Measurements from ENCODE around the gene GLIPR1.
"Not testable (repeated sequence)": the region's sequence is repeated elsewhere in the genome, so short reads cannot be mapped to it uniquely, and the experiment has no call there.

GLIPR1 gene

DNA sequence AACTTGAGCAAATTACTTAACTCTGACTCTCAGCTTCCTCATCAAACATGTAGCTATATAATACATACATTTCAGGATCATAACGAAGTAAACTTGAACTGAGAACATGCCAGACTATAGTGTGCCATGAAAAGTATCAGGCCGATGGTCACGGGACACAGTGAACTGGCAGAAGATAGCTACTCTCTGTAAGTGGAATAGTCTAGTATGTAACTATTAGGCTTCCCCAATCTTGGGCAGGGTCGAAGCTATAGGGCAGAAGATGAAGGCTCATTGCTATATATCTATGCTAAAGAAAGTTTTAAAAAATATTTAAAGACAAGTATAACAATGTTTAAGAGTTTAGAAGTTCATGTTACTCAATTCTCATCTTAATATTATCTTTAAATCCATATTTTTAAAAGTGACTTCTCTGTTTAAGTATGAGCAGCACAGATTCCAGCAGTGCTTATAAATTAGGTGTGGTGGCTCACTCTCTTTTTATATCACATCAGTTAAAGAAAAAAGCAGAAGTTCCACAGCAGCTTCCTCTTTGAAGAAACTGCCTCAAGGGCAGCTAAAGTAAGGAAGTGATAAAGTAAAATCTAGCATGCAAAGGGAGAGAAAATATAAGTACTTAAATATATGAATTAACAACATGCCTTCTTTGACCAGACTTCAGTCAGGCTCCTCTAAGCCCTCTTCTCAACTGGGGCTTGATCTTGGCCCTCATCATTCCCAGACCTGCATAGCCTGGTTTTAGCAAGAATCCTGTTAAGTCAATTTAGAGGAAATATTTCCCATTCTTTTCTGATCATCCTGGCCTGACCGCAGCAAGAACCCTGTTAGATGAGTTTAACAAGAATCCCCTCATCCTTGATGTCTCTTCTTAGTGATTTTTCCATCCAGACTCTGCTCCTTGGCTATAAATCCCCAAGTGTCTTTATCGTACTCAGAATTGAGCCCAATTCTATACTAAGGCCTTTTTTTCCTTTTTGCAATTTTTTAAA, 8.4 kb upstream of the GLIPR1 start:
- peak; percentile 92 for DNase-seq
- in situ Hi-C loops (cut with MboI; ENCODE audit: low pct_unique_long_range_greater_than_20kb, low sequenced_read_pairs), result no loop called here

- DNase-seq, result no peak
- in situ Hi-C loops (cut with MboI; ENCODE audit: low pct_unique_long_range_greater_than_20kb, low sequenced_read_pairs), result no loop called here
Observed at GRCh38 chr12:75474116-75474515, 6.4 kb upstream of the GLIPR1 start.

GRCh38 chr12:75476071-75476470, 4.5 kb upstream of the GLIPR1 start:
- no peak for DNase-seq
- in situ Hi-C loops (cut with MboI; ENCODE audit: low pct_unique_long_range_greater_than_20kb, low sequenced_read_pairs), result no loop called here

DNA sequence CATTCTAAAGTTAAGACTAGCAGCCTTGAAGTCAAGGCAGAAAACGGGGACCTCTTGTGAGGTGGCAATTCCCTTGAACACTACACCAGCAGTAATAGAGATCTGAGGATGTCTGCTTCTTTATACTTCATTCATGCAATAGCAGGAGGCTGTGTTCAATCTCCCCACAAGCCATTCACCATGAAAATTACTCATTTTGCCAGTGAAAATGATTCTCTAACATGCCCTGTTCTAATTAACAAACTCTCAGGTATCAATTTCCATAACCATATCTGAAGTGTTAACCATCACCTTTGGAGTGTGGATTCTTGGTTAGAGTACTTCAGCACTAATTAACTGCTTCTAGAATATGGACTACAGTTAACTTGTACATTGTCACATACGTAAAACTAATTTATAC, 3.4 kb upstream of the GLIPR1 start:
- in situ Hi-C loops (cut with MboI; ENCODE audit: low pct_unique_long_range_greater_than_20kb, low sequenced_read_pairs), result no loop called here
- no peak for DNase-seq

GRCh38 chr12:75478116-75478794, 2.3 kb upstream of the GLIPR1 start:
- DNase-seq, result peak; percentile 87

GRCh38 chr12:75479963-75480461, 543 bp upstream of the GLIPR1 start:
- no peak for DNase-seq
- in situ Hi-C loops (cut with MboI; ENCODE audit: low pct_unique_long_range_greater_than_20kb, low sequenced_read_pairs), result no loop called here

More at GRCh38 chr12:75478116-75478794, 2.3 kb upstream of the GLIPR1 start:
- in situ Hi-C loops (cut with MboI; ENCODE audit: low pct_unique_long_range_greater_than_20kb, low sequenced_read_pairs), result no loop called here

DNA sequence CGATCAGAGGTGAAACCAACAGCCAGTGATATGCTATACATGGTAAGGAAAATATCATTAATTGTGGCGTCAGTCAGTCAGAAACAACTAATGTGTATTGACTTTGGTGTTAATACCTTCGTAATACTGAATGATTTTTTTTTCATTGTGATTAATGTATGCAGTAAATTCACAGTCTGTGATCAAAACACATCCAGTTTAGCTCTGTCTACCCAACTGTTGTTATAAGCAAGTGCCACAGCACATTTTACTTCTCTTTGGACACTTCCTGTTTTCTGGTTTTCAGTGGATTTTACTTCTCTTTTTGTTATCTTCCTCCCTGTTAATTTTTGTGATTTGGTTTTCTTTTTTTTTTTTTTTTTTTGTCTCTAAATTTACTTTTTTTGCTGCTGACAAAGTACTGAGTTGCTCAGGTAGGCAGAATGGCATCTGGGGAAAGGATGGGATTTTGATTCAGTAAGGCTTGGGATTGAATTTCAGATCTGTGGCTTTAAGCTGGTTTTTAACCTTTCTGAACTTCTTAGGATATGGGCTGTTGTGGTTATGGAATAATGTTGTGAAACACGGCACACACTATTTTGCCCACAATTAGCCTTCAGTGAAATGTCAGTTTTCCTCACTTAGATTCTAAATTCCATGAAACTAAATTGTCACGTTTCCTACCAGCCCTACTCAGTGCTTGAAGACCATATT, 604 bp downstream of the GLIPR1 start:
- in situ Hi-C loops (cut with MboI; ENCODE audit: low pct_unique_long_range_greater_than_20kb, low sequenced_read_pairs), result no loop called here
- peak; percentile 86 for DNase-seq

GRCh38 chr12:75481774-75482173, 1.2 kb downstream of the GLIPR1 start:
- DNase-seq, result peak; percentile 62
- in situ Hi-C loops (cut with MboI; ENCODE audit: low pct_unique_long_range_greater_than_20kb, low sequenced_read_pairs), result no loop called here

GRCh38 chr12:75482646-75483045, 2.1 kb downstream of the GLIPR1 start:
- DNase-seq, result peak; percentile 38
- in situ Hi-C loops (cut with MboI; ENCODE audit: low pct_unique_long_range_greater_than_20kb, low sequenced_read_pairs), result no loop called here

DNA sequence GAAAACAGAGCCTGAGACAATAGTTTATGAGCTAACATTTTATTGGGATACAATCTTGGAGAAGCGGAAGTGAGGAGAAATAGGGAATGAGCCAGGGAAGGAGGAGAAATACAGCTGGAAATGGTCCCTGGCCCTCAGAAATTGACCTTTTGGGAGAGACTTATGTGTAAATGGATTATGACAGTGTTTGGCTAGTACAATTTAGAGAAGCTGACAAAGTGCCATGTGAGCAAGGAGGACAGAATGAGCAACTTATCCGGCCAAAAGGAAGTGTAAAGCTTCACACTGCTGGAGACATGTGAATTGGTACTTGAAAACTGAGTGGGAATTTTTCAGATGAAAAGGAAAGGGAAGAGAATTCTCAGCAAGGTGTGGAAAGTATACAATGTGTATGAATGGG, 2.9 kb downstream of the GLIPR1 start:
- DNase-seq, result no peak
- in situ Hi-C loops (cut with MboI; ENCODE audit: low pct_unique_long_range_greater_than_20kb, low sequenced_read_pairs), result no loop called here

- DNase-seq; in situ Hi-C loops (cut with MboI; ENCODE audit: low pct_unique_long_range_greater_than_20kb, low sequenced_read_pairs): not testable (repeated sequence)
Observed at GRCh38 chr12:75484450-75484849, 3.9 kb downstream of the GLIPR1 start.

- no peak for DNase-seq
- in situ Hi-C loops (cut with MboI; ENCODE audit: low pct_unique_long_range_greater_than_20kb, low sequenced_read_pairs), result no loop called here
Observed at GRCh38 chr12:75487308-75487707, 6.8 kb downstream of the GLIPR1 start.

GRCh38 chr12:75488553-75488952, 8.0 kb downstream of the GLIPR1 start:
- in situ Hi-C loops (cut with MboI; ENCODE audit: low pct_unique_long_range_greater_than_20kb, low sequenced_read_pairs), result no loop called here
- DNase-seq, result peak; percentile 65

- in situ Hi-C loops (cut with MboI; ENCODE audit: low pct_unique_long_range_greater_than_20kb, low sequenced_read_pairs), result no loop called here
- DNase-seq, result no peak
Observed at GRCh38 chr12:75489187-75489586, 8.6 kb downstream of the GLIPR1 start.

GRCh38 chr12:75489613-75490210, 9.2 kb downstream of the GLIPR1 start:
- in situ Hi-C loops (cut with MboI; ENCODE audit: low pct_unique_long_range_greater_than_20kb, low sequenced_read_pairs), result no loop called here
- DNase-seq, result no peak

DNA sequence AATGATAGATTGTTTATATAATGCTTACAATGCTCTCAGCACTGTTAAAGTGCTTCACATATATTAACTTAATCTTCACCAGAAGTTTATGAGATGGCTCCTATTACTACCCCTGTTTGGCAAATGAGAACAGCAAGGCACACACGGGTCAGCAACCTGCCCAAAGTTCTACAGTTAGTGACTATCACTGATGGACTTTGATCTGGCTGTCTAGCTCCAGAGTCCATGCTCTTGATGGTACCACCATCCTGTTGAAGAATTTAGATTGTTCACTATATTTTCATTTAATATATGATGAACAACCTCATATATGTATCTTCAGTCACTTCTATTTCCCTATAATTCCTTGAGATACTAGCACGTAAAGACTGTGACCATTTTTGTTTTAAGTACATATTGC, 10.6 kb downstream of the GLIPR1 start:
- in situ Hi-C loops (cut with MboI; ENCODE audit: low pct_unique_long_range_greater_than_20kb, low sequenced_read_pairs), result no loop called here
- DNase-seq, result no peak

DNA sequence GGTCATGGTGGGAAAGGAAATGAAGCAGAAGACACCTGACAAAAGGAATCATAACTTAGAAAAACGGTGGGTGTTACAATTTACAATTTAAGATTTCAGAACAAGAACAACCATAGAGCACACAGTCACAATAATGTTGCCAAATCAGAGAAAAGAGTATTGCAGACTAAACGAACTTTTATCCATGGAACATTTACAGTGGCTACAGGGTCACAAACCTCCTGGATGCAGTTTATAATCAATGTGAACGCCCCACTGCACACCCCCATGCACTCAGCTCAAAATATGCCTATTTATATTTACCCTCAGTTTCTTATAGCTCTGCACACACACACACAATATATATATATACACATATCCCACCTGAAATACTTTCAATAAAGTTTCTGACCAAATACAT, 22.9 kb downstream of the GLIPR1 start:
- DNase-seq, result no peak
- in situ Hi-C loops (cut with MboI; ENCODE audit: low pct_unique_long_range_greater_than_20kb, low sequenced_read_pairs), result no loop called here

DNA sequence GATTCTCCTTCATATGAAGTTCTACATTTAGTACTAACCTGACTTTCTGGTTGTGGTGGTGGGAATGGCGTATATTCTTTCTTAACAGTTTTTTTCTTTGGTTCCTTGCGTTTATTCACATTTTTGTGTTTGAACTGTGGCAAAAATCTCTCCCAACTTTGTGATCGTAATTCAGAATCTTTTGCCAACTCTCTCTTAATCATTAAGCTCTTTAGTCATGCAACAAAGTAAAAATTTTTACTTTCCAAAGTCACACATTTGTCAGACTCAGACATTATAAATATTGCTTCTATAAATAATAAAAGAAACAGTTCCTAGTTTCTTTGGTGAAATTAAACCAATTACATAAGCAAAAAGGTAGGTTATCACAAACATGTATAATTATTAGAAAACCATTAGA, 23.3 kb downstream of the GLIPR1 start:
- in situ Hi-C loops (cut with MboI; ENCODE audit: low pct_unique_long_range_greater_than_20kb, low sequenced_read_pairs), result no loop called here
- no peak for DNase-seq

- in situ Hi-C loops (cut with MboI; ENCODE audit: low pct_unique_long_range_greater_than_20kb, low sequenced_read_pairs), result no loop called here
- peak; percentile 57 for DNase-seq
Observed at GRCh38 chr12:75505706-75506312, 25.3 kb downstream of the GLIPR1 start.

Data from KBM-7 (cell line).